Subcutaneous adipose tissue (tissue), 4 donors: ENCODE measurements around the gene TNIP1. TPM values are rescaled to one million over a fixed set of nuclear protein-coding genes. Genes with fewer than 3 reads are reported as not detected.

ENCODE experiments used
- CTCF ChIP-seq: fragments of 450-650 bp; IDR thresholded peaks from one replicate; pipeline ENCODE4 v1.5.1; 2016; ENCODE audit warnings: low read depth, mild to moderate bottlenecking, control low read depth, antibody characterized with exemption, moderate library complexity
- total RNA-seq, 4 donors: library from RNA; depleted of rRNA; stranded (reverse); fragments of >200 nt; gene quantifications; one replicate each; pipeline ENCODE4 v1.1.0, GENCODE V29; 2016

TNIP1 gene
- total RNA-seq, 4 donors from 2014 or later = 97.1 to 376 (median 190) TPM

GRCh38 chr5:151029179-151030055 is 51.4 kb downstream of the TNIP1 start:
- TF ChIP-seq CTCF = no peak

GRCh38 chr5:151028717-151029116 is 52.1 kb downstream of the TNIP1 start:
- TF ChIP-seq CTCF = no peak

- TF ChIP-seq CTCF = no peak
Measured at GRCh38 chr5:151027961-151028479, 52.8 kb downstream of the TNIP1 start.

GRCh38 chr5:151026679-151027078 is 54.2 kb downstream of the TNIP1 start:
- no peak for TF ChIP-seq CTCF

GRCh38 chr5:151026088-151026487 is 54.7 kb downstream of the TNIP1 start:
- no peak for TF ChIP-seq CTCF

- no peak for TF ChIP-seq CTCF
Measured at GRCh38 chr5:151025250-151025606, 55.6 kb downstream of the TNIP1 start.

GRCh38 chr5:151024440-151025249 is 56.2 kb downstream of the TNIP1 start:
- TF ChIP-seq CTCF = no peak
